CD14-positive monocyte (primary cell): ENCODE results near the gene OVOL2. TPM values are rescaled to one million over a fixed set of nuclear protein-coding genes. Genes with fewer than 3 reads are reported as not detected.

Experiments used
- DNase-seq, 3 donors: peaks; one replicate each; pipeline ENCODE4 v3.0.0-alpha.2; 2011 to 2022
- H2AFZ ChIP-seq: 2 replicates; pipeline ENCODE4 v1.6.0; 2012; ENCODE audit warnings: mild to moderate bottlenecking, low read depth, low read length, inconsistent platforms; ENCODE audit not compliant: insufficient read depth, poor library complexity, severe bottlenecking
- H3K27ac ChIP-seq, 2 donors: 1 replicate in 1 of 2; 2 replicates in 1 of 2; pipeline ENCODE4 v1.5.1; 2012 to 2013; ENCODE audit warnings: low read length in 2 of 2, control low read depth in 1 of 2, inconsistent platforms in 1 of 2, low read depth in 1 of 2, mild to moderate bottlenecking in 1 of 2
- H3K27me3 ChIP-seq, 2 donors: one replicate each; pipeline versions ENCODE4 v1.6.0 to v1.6.1; 2011 to 2013; ENCODE audit warnings: low read length in 2 of 2; ENCODE audit not compliant: control insufficient read depth in 2 of 2, insufficient read depth in 2 of 2
- H3K36me3 ChIP-seq, 2 donors: replicated peaks in 1 of 2; 1 replicate in 1 of 2; 2 replicates in 1 of 2; pipeline versions ENCODE4 v1.5.1 to v1.6.1; 2012 to 2013; ENCODE audit warnings: low read length in 2 of 2, control low read depth in 1 of 2, inconsistent platforms in 1 of 2, mild to moderate bottlenecking in 1 of 2; ENCODE audit not compliant: insufficient read depth in 2 of 2, control insufficient read depth in 1 of 2
- H3K4me1 ChIP-seq, 2 donors: 1 replicate in 1 of 2; 2 replicates in 1 of 2; pipeline versions ENCODE4 v1.5.1 to v1.6.1; 2012 to 2013; ENCODE audit warnings: low read length in 2 of 2, control low read depth in 1 of 2, inconsistent platforms in 1 of 2, mild to moderate bottlenecking in 1 of 2, moderate library complexity in 1 of 2; ENCODE audit not compliant: insufficient read depth in 2 of 2, control insufficient read depth in 1 of 2
- H3K4me2 ChIP-seq: replicated peaks from 2 replicates; pipeline ENCODE3; 2012; ENCODE audit warnings: low read length, moderate library complexity, mild to moderate bottlenecking; ENCODE audit not compliant: poor library complexity, severe bottlenecking; ENCODE audit errors: extremely low read depth
- H3K4me3 ChIP-seq, 3 experiments: fragments of 200-600 bp in 1 of 3; sonication (generic) in 1 of 3; replicated peaks in 1 of 3; 1 replicate in 2 of 3; 2 replicates in 1 of 3; pipeline ENCODE4 v1.5.1; 2011 to 2013; ENCODE audit warnings: low read length in 3 of 3, mild to moderate bottlenecking in 3 of 3, control low read depth in 2 of 3, low read depth in 2 of 3, inconsistent platforms in 1 of 3, moderate library complexity in 1 of 3
- H3K79me2 ChIP-seq: 2 replicates; pipeline ENCODE4 v1.6.0; 2012; ENCODE audit warnings: mild to moderate bottlenecking, control low read depth, inconsistent platforms, low read length, moderate library complexity; ENCODE audit not compliant: insufficient read depth
- H3K9ac ChIP-seq: 2 replicates; pipeline ENCODE4 v1.6.0; 2017; ENCODE audit warnings: low read length, mild to moderate bottlenecking; ENCODE audit not compliant: insufficient read depth, poor library complexity, severe bottlenecking
- H3K9me3 ChIP-seq, 2 donors: replicated peaks in 1 of 2; 1 replicate in 1 of 2; 2 replicates in 1 of 2; pipeline versions ENCODE4 v1.5.1 to v1.6.1; 2012 to 2013; ENCODE audit warnings: low read length in 2 of 2, control low read depth in 1 of 2; ENCODE audit not compliant: control insufficient read depth in 1 of 2, insufficient read depth in 1 of 2
- H4K20me1 ChIP-seq: 2 replicates; pipeline ENCODE4 v1.6.0; 2012; ENCODE audit warnings: mild to moderate bottlenecking, low read length, control low read depth, moderate library complexity; ENCODE audit not compliant: insufficient read depth
- H3K27ac Mint-ChIP-seq, 7 donors: one replicate each; pipeline ENCODE4 v1.8.0; 2020; ENCODE audit warnings: mild to moderate bottlenecking in 7 of 7, mixed read lengths in 7 of 7, moderate library complexity in 6 of 7, inconsistent platforms in 2 of 7
- H3K27me3 Mint-ChIP-seq, 3 donors: one replicate each; pipeline ENCODE4 v1.8.0; 2021 to 2022; ENCODE audit warnings: low read depth in 3 of 3, mild to moderate bottlenecking in 3 of 3, mixed read lengths in 3 of 3, moderate library complexity in 3 of 3, inconsistent platforms in 1 of 3
- H3K36me3 Mint-ChIP-seq, 2 donors: one replicate each; pipeline ENCODE4 v1.8.0; 2020; ENCODE audit warnings: mixed read lengths in 2 of 2, inconsistent platforms in 1 of 2, mild to moderate bottlenecking in 1 of 2
- H3K4me1 Mint-ChIP-seq: one replicate; pipeline ENCODE4 v1.8.0; 2020; ENCODE audit warnings: mild to moderate bottlenecking, mixed read lengths
- H3K4me3 Mint-ChIP-seq, 2 donors: one replicate each; pipeline ENCODE4 v1.8.0; 2020; ENCODE audit warnings: mild to moderate bottlenecking in 2 of 2, mixed read lengths in 2 of 2, moderate library complexity in 1 of 2
- H3K9me3 Mint-ChIP-seq, 7 donors: one replicate each; pipeline ENCODE4 v1.8.0; 2020 to 2022; ENCODE audit warnings: mixed read lengths in 7 of 7, mild to moderate bottlenecking in 6 of 7, moderate library complexity in 6 of 7, inconsistent platforms in 2 of 7
- WGBS: methylation state at CpG from one replicate; pipeline ENCODE4 v1.1.5; 2013; ENCODE audit warnings: missing lambda C conversion rate; ENCODE audit not compliant: insufficient coverage; 5-methylcytosine and 5-hydroxymethylcytosine counted together
- intact Hi-C, 2 donors: fragments of 100-400 bp; cut with micrococcal nuclease; formaldehyde crosslinking; loops; one replicate each; pipeline versions ENCODE4 v1.15.0 to v1.15.1; 2023
- polyA plus RNA-seq, 3 donors: library from polyadenylated mRNA; depleted of rRNA in 1 of 3; unstranded in 2 of 3; stranded (reverse) in 1 of 3; fragments of 300-500 nt in 2 of 3; fragments of >200 nt in 1 of 3; fragmentation: Illumina TruSeq in 2 of 3; gene quantifications; 1 replicate in 2 of 3; 2 replicates in 1 of 3; pipeline ENCODE4 v1.2.3, GENCODE V29; 2012 to 2021
- small RNA-seq: library from RNA; depleted of rRNA; stranded (forward); fragments of <200 nt; gene quantifications from one replicate; pipeline ENCODE3, GENCODE V24; 2012; ENCODE audit warnings: low read depth; ENCODE audit not compliant: insufficient read length
- TF ChIP-seq, protein P1 (sequence below): fragments of 200-600 bp; IDR thresholded peaks from one replicate; pipeline ENCODE4 v1.8.0; 2022; ENCODE audit warnings: antibody characterized with exemption, mild to moderate bottlenecking

Gene OVOL2
- polyA plus RNA-seq, 3 donors, result not detected

- Histone ChIP-seq H3K9ac (no peak overlapping the region), H4K20me1 (peaks cover 7% of the 10 kb centered on the region), H3K36me3 (peaks cover 17 to 50% of the 10 kb centered on the region in 2 donors), H3K4me3 (no peak overlapping the region), H3K79me2 (peaks cover 54% of the 10 kb centered on the region), H3K9me3 (no peaks in the 10 kb centered on the region), H3K4me2 (no peak overlapping the region), H2AFZ (no peak overlapping the region), H3K27ac (peak overlapping the region in 1 of 2 donors; percentile 20), H3K4me1 (peaks cover 23 to 26% of the 10 kb centered on the region in 2 donors), H3K27me3 (no peaks in the 10 kb centered on the region)
- intact Hi-C loops, result no loop called here
- WGBS, result 95% methylated on average over 4 of the region's 6 CpGs
- Mint-ChIP-seq H3K27ac (peak overlapping the region in 1 of 7 donors; percentile 51), H3K36me3 (peaks cover 36 to 57% of the 10 kb centered on the region in 2 donors), H3K4me1 (peaks cover 32% of the 10 kb centered on the region), H3K27me3 (no peaks in the 10 kb centered on the region), H3K4me3 (no peak overlapping the region), H3K9me3 (peaks cover 0 to 1% (median 0%) of the 10 kb centered on the region in 7 donors)
- TF ChIP-seq, protein P1, sequence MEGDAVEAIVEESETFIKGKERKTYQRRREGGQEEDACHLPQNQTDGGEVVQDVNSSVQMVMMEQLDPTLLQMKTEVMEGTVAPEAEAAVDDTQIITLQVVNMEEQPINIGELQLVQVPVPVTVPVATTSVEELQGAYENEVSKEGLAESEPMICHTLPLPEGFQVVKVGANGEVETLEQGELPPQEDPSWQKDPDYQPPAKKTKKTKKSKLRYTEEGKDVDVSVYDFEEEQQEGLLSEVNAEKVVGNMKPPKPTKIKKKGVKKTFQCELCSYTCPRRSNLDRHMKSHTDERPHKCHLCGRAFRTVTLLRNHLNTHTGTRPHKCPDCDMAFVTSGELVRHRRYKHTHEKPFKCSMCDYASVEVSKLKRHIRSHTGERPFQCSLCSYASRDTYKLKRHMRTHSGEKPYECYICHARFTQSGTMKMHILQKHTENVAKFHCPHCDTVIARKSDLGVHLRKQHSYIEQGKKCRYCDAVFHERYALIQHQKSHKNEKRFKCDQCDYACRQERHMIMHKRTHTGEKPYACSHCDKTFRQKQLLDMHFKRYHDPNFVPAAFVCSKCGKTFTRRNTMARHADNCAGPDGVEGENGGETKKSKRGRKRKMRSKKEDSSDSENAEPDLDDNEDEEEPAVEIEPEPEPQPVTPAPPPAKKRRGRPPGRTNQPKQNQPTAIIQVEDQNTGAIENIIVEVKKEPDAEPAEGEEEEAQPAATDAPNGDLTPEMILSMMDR, result no peak
- DNase-seq, result no peak
These were observed 81.4 kb downstream of the OVOL2 start for GRCh38 chr20:17976305-17976704.

Small RNA genes lying within 50 kb of the gene (small RNA-seq; reads per million reads assigned to genes)
- not detected for gene RNU7-137P

Other genes starting within 250 kb of the OVOL2 start
- gene SNX5, start 89.1 kb downstream of the OVOL2 start, polyA plus RNA-seq, result 10 to 100 TPM; 55.6 to 83.8 (median 66.1) TPM
- 10 to 100 TPM in 2 of 3 donors, 1 to 10 TPM in 1; 2.5 to 20.1 (median 13.4) TPM for gene MGME1, start 88.9 kb downstream of the OVOL2 start, polyA plus RNA-seq
- 1 to 10 TPM; 3.4 to 6.0 (median 5.7) TPM for gene KAT14, start 79.9 kb upstream of the OVOL2 start, polyA plus RNA-seq
- 10 to 100 TPM in 2 of 3 donors, 1 to 10 TPM in 1; 3.9 to 19.5 (median 16.6) TPM for gene PET117, start 79.9 kb upstream of the OVOL2 start, polyA plus RNA-seq
- 1 to 10 TPM; 1.7 to 9.7 (median 3.4) TPM for gene ZNF133, start 230.6 kb upstream of the OVOL2 start, polyA plus RNA-seq